Erythroblast (primary cell): ENCODE results near the gene MAGI1.

Source experiments
- GATA1 ChIP-seq: IDR thresholded peaks from 2 replicates; pipeline ENCODE4 v1.6.1; 2011; ENCODE audit warnings: low read depth, mild to moderate bottlenecking, control low read depth, low read length, moderate library complexity
- POLR2A ChIP-seq: IDR thresholded peaks from 2 replicates; pipeline ENCODE4 v1.6.1; 2011; ENCODE audit warnings: mild to moderate bottlenecking, low read length

- TF ChIP-seq POLR2A (no peak), GATA1 (no peak)
Observed at GRCh38 chr3:65556934-65557577, 481.7 kb downstream of the MAGI1 start.
